Astrocyte (in vitro differentiated cells and primary cell): ENCODE data around the gene STX16.

ENCODE experiments used
- EZH2 ChIP-seq: IDR thresholded peaks from 2 replicates; pipeline ENCODE4 v1.6.1; 2012; ENCODE audit warnings: mild to moderate bottlenecking, low read length, inconsistent platforms; ENCODE audit not compliant: insufficient read depth
- TF ChIP-seq, protein P1 (sequence below): IDR thresholded peaks from 2 replicates; pipeline ENCODE4 v1.5.1; 2011; ENCODE audit warnings: low read depth, mild to moderate bottlenecking, inconsistent platforms, low read length, moderate library complexity; ENCODE audit not compliant: insufficient read depth

DNA sequence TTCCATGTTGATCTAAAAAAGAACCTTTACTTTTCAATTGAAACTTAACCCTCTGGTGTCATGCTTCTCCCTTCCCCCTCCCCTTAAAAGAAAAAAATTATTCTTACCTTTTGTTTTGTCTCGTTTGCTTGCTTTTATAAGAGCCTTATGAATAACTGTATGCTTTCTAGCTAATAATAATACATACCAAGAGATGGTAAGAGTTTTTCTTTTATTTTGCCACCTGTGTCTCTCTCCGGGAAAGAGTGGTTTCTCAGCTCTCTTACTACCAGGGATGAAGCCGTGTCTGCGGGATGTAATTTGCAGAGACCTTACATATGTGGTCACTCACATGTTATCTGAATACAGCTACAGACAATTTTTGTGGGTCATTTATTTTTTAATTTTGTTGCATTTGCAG, 7.7 kb downstream of the STX16 start:
- TF ChIP-seq, protein P1, sequence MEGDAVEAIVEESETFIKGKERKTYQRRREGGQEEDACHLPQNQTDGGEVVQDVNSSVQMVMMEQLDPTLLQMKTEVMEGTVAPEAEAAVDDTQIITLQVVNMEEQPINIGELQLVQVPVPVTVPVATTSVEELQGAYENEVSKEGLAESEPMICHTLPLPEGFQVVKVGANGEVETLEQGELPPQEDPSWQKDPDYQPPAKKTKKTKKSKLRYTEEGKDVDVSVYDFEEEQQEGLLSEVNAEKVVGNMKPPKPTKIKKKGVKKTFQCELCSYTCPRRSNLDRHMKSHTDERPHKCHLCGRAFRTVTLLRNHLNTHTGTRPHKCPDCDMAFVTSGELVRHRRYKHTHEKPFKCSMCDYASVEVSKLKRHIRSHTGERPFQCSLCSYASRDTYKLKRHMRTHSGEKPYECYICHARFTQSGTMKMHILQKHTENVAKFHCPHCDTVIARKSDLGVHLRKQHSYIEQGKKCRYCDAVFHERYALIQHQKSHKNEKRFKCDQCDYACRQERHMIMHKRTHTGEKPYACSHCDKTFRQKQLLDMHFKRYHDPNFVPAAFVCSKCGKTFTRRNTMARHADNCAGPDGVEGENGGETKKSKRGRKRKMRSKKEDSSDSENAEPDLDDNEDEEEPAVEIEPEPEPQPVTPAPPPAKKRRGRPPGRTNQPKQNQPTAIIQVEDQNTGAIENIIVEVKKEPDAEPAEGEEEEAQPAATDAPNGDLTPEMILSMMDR = no peak
- no peak for TF ChIP-seq EZH2
